NT2/D1 (cell line): ENCODE results near the gene LRRC2.

Experiments used
- SUZ12 ChIP-seq: IDR thresholded peaks from 2 replicates; pipeline ENCODE4 v1.6.1; 2011; ENCODE audit not compliant: insufficient read length, insufficient read depth; ENCODE audit errors: extremely low read depth
- YY1 ChIP-seq: IDR thresholded peaks from 2 replicates; pipeline ENCODE4 v1.6.1; 2011; ENCODE audit not compliant: insufficient read length, insufficient read depth
- ZNF274 ChIP-seq: IDR thresholded peaks from 2 replicates; pipeline ENCODE4 v1.6.1; 2011; ENCODE audit warnings: mild to moderate bottlenecking, low read depth, low read length

- TF ChIP-seq ZNF274 (no peak), YY1 (no peak), SUZ12 (no peak)
Measured at GRCh38 chr3:46593979-46594378, 27.9 kb upstream of the LRRC2 start.
